GM18502 (cell line): ENCODE data around the gene DACH1.
A peak's percentile ranks its signal among the peaks of the same experiment; 100 is the strongest.
"Not testable (repeated sequence)": the region's sequence is repeated elsewhere in the genome, so short reads cannot be mapped to it uniquely, and the experiment has no call there.

Source experiments
- ATAC-seq: cut with Tn5 transposase; IDR thresholded peaks from one replicate; pipeline ENCODE4 v1.9.1; 2021; ENCODE audit warnings: mild to moderate bottlenecking; ENCODE audit not compliant: unreplicated experiment, poor library complexity

The DACH1 gene

DNA sequence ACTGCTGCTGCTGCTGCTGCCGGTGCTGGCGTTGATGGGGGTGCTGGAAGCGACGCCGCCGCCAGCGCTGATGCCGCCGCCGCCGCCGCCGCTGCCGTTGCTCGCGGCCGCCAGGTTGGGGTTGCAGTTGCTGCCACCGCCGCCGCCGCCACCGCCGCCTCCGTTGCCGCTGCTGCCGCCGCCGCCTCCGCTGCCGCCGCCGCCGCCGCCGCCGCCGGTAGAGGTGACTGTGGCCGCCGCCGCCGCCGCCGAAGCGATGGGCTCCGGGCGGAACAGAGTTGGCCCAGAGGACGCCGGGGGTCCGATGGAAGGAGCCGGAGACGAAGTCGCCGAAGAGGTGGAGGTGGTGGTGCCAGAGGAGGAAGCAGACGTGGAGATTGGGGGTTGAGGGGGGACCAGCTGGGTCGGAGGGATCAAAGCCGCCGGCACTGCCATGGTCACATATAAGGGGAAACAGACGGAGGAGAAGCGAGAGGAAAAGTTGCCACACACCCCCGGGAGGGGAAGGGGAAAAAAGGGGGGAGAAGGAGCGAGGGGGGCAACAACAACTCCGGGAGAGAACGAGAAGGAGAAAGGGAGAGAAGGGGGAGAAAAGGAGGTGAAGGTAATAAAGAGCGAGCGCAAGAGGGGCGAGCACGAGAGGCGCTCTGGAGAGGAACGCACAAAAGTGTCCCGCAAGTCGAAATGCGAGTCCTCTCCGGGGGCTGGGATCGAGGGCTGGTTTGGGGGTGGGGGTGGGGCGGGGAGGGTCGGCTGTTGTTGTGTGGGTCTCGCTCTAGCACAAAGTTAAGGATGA is 471 bp downstream of the DACH1 start:
- ATAC-seq: peak; percentile 49

DNA sequence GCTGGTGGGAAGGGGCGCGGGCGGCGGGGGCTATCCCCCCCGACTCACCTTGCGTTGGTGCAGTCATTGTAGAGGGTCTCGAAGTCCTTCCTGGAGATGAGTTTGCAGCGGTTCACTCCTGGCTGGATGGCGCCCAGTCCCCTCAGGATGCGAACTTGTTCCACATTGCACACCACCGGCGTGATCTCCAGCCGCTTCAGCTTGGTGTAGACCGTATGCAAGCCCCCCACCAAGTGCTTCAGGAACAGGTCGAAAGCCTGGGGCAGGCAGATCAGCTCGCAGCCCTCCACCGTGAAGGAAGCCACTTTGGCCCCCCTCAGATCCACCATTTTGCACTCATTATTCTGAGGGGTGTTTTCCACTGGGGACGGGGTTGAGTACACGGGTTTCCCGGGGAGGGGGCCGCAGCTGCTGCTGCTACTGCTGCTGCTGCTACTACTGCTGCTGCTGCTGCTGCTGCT is 1.1 kb downstream of the DACH1 start:
- peak; percentile 10 for ATAC-seq

DNA sequence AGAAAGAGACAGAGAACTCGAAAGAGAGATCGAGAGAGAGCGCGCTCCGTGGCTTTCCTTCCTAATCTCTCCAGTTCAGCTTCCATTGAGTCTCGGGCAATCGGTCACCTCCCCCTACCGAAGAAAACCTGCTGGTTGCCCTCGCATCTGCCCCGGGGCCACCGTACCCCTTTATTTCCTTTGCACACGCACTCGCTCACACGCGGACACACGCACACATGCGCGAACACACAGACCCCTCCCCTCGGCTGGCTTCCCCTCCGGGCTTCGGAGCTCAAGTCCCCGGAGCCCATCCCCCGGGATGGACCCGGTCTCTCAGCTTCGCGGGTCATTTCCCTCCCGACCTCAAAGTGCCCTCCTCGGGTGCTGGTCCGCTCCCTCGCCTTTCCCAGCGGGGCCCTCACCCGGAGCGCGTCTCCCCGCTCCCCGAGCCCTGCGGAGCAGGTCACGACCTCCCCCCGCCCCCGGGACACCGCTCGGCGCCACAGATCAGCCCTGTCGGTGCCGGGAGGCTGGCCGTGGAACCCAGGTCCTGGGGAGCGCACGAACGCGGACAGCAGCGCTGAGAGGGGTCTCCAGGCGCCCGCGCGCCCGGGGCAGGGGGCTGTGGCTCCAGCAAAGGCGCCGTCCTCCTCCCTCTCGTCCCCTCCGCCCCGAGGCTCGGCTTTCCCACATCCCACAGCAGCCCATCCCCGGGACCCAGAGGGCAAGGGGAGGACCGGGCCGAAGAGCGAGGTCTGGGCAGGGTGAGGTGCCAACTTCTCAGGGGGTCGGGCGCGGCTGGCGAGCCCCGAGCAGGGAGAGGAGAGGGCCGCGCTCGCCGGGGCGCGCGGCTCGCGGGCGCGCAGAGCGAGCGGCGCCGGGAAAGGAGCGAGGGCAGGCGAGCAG is 1.8 kb downstream of the DACH1 start:
- ATAC-seq: no peak

DNA sequence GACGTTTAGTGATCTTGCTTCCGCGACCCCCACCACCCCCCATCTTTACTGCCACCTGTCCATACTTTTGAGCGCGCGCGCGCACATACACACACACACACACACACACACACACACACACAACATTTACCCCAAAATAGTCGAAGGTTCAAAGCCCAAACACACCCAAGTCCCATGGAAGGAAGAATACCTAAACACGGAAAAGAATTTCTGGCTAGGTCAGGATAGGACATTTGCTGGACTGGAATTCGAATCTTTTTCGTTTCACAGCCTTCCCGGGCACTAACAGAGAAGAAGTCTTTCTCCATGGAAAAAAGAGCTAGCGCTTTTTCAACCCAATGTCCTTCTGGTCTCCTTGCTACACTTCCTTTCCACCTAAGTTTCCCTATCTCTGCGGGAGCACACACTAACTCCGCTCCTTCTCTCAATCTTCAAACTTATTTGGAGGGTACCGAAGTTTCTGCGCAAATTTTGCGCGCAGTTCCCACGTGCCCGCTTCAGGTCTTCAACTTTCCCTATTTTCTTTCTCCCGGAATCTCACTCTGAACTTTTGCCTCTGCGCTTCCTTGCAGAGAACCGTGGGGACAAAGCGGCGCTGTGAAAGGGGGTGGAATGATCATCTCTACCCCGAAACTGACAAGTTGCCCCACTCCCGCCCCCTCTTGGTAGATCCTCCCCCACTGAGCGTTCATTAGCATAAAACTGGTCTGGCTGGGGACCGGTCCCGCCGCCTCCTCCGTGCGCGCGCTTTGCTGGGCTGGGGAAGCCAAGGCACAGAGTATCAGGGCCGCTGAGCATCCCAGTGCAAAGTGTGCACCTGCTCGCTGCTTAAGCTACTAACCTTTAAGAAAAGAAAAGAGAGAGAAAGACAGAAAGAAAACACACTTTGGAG is 2.7 kb downstream of the DACH1 start:
- no peak for ATAC-seq

DNA sequence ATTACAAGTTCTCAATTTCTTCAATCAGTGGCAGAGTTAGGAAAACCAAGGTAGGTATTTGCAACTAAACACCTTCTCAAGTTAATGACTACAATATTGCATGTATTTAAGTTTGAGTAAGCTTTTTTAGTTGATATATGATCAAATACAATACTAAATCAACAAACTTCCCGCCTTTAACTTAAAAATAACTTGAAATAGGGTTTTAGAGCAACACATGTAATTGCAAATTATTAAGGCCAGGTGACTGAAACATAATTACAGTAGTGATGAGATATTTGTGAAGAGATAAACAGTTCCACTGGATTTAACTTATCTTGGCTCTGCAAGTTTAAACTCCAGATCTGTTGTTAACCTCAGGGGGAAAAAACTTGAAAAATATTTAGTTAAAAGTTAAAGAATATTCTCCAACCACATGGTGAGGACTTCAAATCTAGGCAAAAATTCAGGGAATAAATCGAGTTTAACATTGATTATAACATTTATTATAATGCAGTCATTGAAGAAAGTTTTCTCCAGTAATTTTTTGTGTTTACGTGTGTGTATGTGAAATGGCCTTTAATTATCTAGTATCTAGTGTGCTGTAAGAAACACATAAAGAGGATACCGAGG is 3.6 kb downstream of the DACH1 start:
- no peak for ATAC-seq

DNA sequence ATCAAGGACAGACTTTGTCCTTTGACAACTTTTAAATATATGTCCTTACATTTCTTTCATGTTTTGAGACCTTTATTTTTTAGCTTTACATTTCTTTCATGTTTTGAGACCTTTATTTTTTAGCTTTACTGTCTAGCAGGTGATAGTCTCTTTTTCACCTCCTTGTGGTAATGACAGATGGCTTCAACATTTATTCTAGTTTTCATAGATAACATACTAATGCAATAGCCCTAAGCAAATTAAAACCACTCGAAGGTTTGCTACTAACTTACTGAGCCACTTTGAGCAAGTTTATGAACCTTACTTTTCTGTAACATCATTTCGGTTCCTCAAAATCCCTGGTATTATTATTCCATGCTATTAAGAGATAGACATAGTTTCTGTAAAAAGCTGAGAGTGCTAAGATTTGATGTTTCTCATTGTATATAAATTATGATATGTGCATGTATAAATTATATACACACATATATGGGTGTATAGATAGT is 4.5 kb downstream of the DACH1 start:
- no peak for ATAC-seq

DNA sequence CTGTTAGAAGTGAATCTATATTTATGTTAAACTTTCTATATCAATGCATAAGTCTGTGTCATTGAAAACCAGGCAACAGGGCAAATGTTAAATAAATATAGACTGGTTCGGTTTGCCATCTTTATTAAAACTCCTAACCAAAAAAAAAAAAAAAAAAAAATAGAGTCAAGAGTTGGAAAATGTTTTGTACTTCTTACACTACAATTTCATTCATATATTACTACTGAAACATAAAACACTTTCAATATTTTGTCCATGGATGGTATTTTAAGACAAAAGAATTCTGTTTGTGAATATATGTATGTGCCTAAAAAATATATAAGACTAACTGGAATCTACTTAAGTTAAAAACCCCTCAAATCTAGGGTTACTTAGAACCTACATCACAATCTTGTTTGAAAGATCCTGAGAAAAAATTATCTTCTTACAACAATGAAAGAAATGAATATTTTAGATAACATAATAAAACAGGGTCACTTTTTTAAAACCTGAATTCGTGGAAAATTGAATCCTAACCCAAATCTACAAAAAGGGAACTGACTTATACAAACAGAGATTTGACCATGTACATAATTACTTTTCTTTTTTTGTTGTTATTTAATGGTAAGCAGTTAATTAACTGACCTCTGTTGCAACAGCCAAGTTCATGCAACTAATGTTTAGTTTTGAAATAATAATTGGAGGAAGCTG is 5.1 kb downstream of the DACH1 start:
- no peak for ATAC-seq

DNA sequence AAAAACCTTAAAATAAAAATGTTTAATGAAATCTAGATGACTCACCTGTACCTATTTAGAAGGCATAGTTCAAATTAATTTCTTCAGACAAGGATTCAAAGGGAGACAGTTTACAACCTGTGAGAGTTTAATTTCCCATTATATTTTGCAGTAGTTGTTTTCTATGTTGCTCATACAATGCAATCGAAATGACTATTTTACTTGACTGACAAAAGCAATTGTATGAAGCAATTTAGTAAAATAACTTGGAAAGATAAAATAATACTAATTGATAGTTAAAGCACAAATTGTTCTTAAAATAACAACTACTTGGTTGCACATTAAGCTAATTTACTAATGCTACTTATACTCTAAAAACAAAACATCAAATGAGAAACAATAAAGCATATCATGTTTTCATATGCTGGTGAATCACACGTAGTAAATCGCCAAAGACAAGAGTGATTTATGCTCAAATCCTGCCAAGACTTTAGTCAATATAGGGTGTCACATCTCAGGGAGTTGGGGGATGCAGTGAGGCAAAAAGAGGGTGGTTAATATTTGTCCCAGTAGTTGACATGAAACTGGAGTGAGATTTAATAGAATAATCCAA is 6.4 kb downstream of the DACH1 start:
- ATAC-seq: no peak

DNA sequence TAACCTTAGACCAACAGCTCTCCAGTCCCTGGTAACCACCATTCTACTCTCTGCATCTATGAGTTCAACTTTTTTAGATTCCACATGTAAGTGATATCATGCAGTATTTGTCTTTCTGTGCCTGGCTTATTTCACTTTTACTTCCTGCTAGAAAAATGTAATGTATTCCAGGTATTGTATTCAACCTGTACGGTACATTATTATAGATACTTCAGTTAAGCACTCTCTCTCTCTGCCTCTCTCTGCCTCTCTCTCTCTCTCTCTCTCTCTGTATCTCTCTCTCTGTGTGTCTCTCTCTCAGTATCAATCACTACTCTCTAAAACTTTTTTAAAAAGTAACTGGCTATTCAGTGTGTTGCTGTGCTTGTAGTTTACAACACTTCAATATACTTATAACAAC is 8.4 kb downstream of the DACH1 start:
- no peak for ATAC-seq

DNA sequence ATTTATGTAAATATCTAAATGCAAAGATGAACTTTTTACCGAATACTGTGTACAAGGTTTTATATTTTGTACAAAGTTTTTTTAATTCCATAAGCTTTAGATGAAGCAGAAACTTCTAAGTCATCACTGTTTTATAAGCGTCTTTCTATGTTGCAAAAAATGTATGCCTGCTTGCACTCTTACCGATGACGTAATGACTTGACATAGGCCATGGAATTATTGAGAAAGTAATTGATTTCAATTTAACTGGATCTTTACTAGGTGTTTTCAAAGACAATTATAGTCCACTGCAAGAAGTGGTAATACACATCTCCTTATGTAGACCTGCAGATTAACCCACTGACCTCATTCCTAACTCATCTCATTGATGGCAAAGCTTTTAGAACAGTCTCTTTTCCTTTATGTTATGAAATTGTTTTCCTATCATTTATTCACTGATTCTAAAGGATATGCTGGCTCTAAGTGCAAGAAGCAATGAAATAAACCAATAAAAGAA is 10.4 kb downstream of the DACH1 start:
- ATAC-seq: no peak

DNA sequence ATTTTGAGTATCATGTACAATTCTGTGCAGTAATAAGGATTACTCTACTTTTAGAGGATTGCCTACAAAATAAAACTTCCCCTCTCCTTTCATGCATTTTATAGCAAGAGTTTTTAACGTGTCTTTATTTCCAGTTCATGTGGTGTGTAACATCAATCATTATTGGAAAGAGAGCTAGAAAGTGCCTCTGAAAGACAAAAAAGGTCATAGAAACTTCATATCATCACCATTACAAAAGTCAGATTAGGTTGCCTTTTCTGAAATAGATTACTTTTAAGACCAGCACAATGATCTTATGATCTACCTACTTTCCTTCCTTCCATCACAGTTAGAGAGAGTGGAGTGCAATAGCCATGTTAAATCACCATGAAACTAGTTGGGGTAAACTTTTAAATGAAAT is 12.6 kb downstream of the DACH1 start:
- no peak for ATAC-seq

DNA sequence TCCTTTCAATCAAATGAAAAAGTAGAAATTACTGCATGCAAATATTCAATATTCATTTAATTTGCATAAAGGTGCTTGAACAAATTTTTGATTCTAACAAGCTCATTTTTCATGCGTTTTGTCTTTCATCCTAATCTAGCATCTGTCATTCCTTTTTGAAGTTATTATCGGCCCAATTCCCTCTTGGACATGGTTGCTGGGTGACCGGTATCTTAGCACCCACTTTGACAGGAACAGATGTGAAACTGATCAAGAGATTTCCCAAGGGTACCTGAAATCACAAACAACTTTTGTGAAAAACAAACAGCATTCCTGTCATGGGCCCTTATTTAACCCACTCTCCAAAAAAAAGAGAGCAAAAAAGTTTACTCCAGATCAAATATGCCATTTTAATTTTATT is 13.3 kb downstream of the DACH1 start:
- ATAC-seq: no peak

DNA sequence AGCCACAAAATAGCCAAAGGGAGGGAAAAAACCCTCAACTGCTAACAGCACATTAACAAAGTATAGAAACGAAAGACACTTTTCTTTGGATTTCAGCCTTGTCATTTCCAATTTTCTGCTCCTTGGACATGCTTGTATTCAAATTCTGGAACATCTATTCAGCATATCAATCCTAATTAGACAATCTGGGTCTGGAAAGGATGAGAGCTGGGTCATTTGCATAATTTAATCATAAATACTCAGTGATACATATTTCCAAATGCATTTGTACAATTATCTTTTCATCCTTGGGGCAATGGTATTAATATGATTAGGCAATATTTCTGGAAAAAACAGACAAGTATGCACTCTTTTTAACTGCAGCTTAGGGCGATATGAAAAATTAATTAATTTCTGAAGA is 14.3 kb downstream of the DACH1 start:
- ATAC-seq: no peak

DNA sequence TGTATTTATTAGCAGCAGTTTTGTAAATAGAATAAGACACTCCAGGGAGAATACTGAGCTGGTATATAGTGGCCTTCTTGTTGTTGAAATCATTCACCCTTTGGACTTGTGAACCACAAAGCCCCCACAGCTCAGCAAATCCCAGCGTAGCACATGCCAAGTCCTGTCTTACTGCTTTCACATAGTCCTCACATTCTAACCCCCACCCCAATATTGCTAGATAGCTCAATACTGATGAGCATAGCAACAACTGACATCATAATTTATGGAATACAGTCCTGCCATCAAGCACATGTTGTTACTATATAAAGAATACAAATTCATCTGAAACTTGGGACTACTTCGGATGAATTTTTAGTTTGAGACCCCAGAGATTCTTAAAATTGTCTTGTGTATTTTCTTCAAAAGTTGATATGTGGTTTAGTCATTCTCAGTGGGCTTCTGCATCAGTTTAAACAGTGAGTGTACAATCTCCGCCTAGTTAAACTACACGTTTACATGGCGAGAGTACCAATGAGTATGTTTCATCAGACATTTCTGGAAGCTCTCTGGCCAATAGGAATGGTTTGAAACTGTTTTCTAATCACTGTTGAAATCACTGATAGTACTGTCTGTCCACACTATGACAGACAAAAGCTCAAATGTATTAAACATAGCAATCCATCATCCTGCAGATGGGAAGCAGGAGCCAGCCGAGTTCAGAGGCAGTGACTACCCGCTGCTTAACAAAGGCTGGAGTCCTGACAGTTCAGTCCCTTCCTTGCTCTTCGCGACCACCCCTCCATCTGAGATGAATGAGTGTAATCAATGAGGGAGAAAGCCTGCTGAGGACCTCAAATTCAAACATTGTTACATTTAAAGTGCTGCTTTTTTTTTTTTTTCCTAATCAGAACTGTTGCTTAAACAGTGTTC is 15.2 kb downstream of the DACH1 start:
- ATAC-seq: no peak

DNA sequence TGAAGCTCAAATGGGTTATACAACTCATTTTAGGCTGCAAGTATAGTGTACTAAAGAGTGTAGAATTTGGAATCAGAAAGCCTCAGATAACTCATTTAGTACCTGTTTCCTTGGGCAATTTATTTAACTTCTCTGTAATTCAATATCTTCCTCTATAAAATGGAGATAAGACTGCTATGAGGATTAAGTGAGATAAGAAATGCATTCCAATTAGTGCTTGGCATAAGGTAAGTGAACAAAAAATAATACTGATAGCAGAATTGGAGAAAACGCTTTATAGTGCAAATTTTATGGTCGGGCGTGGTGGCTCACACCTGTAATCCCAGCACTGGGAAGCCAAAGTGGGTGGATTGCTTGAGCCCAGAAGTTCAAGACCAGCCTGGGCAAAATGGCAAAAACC is 25.0 kb downstream of the DACH1 start:
- no peak for ATAC-seq

DNA sequence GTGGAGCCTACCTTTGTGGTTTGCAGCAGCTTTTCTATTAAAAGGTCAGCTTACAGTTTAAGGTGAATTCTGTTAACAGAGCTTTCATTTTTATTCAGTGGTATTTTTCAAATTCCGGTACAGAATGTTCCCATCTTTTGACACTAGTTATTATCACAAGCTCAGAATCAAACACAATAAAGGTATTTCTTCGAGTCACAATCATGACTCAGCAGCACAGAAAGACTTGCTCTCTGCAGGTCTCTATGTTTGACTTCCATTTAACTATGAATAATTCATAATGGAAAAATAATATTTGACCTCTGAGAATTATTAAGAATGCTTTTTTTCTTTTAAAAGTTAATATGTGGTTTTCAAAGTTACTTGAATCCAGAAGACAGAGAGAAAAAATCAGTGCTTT is 28.2 kb downstream of the DACH1 start:
- no peak for ATAC-seq

DNA sequence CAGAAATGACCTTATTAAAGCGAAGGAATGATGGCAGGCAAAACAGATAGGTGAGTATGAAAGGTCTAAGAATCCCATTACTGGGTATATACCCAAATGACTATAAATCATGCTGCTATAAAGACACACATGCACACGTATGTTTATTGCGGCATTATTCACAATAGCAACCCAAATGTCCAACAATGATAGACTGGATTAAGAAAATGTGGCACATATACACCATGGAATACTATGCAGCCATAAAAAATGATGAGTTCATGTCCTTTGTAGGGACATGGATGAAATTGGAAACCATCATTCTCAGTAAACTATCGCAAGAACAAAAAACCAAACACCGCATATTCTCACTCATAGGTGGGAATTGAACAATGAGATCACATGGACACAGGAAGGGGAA is 29.4 kb downstream of the DACH1 start:
- not testable (repeated sequence) for ATAC-seq

DNA sequence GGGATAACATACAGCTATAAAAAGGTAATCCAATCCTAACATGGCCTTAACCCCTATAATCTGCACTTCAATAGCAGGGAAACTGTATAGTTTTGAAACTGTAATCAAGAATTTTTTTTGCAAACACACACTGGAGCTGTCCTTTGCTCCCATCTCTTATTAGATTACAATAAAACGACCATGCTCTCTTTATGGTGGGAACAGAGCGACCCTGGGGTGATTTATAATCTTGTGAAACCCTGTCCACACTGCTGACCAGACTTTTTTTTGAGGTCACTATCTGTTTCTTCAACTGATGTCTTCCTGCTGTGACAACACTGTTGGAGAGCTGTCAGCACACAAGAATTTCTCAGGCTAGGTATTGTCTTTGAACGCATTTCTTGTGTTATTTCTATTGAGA is 35.3 kb downstream of the DACH1 start:
- ATAC-seq: no peak
